ENCODE measurements around the gene ASIC1.
A peak's percentile ranks its signal among the peaks of the same experiment; 100 is the strongest.

Gene ASIC1

GRCh38 chr12:50061946-50062686, 4.7 kb downstream of the ASIC1 start:
- Histone ChIP-seq H3K36me3 (ENCODE audit: control insufficient read depth, insufficient read depth, low read length) (no peaks in the 10 kb centered on the region), H3K4me1 (ENCODE audit: control insufficient read depth, insufficient read depth, low read length, poor library complexity, severe bottlenecking) (peaks cover 22% of the 10 kb centered on the region), H3K4me3 (ENCODE audit: extremely low read depth, insufficient read depth, low read length, poor library complexity, severe bottlenecking) (no peak overlapping the region), H3K27ac (ENCODE audit: low read depth, low read length, severe bottlenecking) (no peak overlapping the region), H3K9me3 (ENCODE audit: control insufficient read depth, low read length) (no peaks in the 10 kb centered on the region)
- WGBS, 2 experiments (ENCODE audit: insufficient coverage in 2 of 2) = 78 to 90% methylated on average over 3 to 6 of the region's 6 CpGs

GRCh38 chr12:50062728-50063460, 5.5 kb downstream of the ASIC1 start:
- H3K4me1 ChIP-seq (ENCODE audit: control insufficient read depth, insufficient read depth, low read length, poor library complexity, severe bottlenecking) = peaks cover 23% of the 10 kb centered on the region
- H3K9me3 ChIP-seq (ENCODE audit: control insufficient read depth, low read length) = no peaks in the 10 kb centered on the region
- H3K4me3 ChIP-seq (ENCODE audit: extremely low read depth, insufficient read depth, low read length, poor library complexity, severe bottlenecking) = no peak overlapping the region
- no peak overlapping the region for H3K27ac ChIP-seq (ENCODE audit: low read depth, low read length, severe bottlenecking)
- no peaks in the 10 kb centered on the region for H3K36me3 ChIP-seq (ENCODE audit: control insufficient read depth, insufficient read depth, low read length)
- WGBS, 2 experiments (ENCODE audit: insufficient coverage in 2 of 2) = 90 to 100% methylated on average over 1 to 2 of the region's 5 CpGs

- no CpG with 5 or more reads among the region's 3 CpGs for WGBS, 2 experiments (ENCODE audit: insufficient coverage in 2 of 2)
- no peaks in the 10 kb centered on the region for H3K9me3 ChIP-seq (ENCODE audit: control insufficient read depth, low read length)
- H3K36me3 ChIP-seq (ENCODE audit: control insufficient read depth, insufficient read depth, low read length) = no peaks in the 10 kb centered on the region
- peaks cover 14% of the 10 kb centered on the region for H3K4me1 ChIP-seq (ENCODE audit: control insufficient read depth, insufficient read depth, low read length, poor library complexity, severe bottlenecking)
- peak overlapping the region; percentile 23 for H3K27ac ChIP-seq (ENCODE audit: low read depth, low read length, severe bottlenecking)
- no peak overlapping the region for H3K4me3 ChIP-seq (ENCODE audit: extremely low read depth, insufficient read depth, low read length, poor library complexity, severe bottlenecking)
These were observed 8.4 kb downstream of the ASIC1 start for GRCh38 chr12:50065726-50066310.

- WGBS, 2 experiments (ENCODE audit: insufficient coverage in 2 of 2) = 57 to 64% methylated on average over 4 to 5 of the region's 5 CpGs
- Histone ChIP-seq H3K27ac (ENCODE audit: low read depth, low read length, severe bottlenecking) (peak overlapping the region; percentile 23), H3K4me1 (ENCODE audit: control insufficient read depth, insufficient read depth, low read length, poor library complexity, severe bottlenecking) (peaks cover 14% of the 10 kb centered on the region), H3K9me3 (ENCODE audit: control insufficient read depth, low read length) (no peaks in the 10 kb centered on the region), H3K4me3 (ENCODE audit: extremely low read depth, insufficient read depth, low read length, poor library complexity, severe bottlenecking) (no peak overlapping the region), H3K36me3 (ENCODE audit: control insufficient read depth, insufficient read depth, low read length) (no peaks in the 10 kb centered on the region)
These were observed 9.0 kb downstream of the ASIC1 start for GRCh38 chr12:50066402-50066801.

- Histone ChIP-seq H3K4me1 (ENCODE audit: control insufficient read depth, insufficient read depth, low read length, poor library complexity, severe bottlenecking) (peaks cover 23% of the 10 kb centered on the region), H3K27ac (ENCODE audit: low read depth, low read length, severe bottlenecking) (no peak overlapping the region), H3K36me3 (ENCODE audit: control insufficient read depth, insufficient read depth, low read length) (no peaks in the 10 kb centered on the region), H3K9me3 (ENCODE audit: control insufficient read depth, low read length) (no peaks in the 10 kb centered on the region), H3K4me3 (ENCODE audit: extremely low read depth, insufficient read depth, low read length, poor library complexity, severe bottlenecking) (no peak overlapping the region)
- no CpG with 5 or more reads among the region's 5 CpGs for WGBS, 2 experiments (ENCODE audit: insufficient coverage in 2 of 2)
These were observed 11.7 kb downstream of the ASIC1 start for GRCh38 chr12:50069069-50069468.

DNA sequence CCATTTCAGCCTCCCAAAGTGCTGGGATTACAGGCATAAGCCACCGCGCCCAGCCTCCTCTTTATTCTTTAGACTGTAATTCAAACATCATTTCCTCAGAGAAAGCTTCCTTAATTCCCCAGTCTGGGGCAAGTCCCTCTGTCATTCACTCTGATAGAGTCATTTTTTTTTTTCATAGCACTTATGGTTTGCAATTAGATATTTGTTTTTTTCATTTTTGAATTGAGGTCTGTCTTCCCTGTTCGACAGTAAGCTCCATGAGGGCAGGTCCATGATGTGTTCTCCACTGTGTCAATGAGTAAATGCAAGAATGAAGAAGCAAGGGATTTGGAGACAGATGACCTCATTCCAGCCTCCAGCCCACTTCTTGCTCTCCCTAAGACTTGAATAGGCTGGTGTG, 12.1 kb downstream of the ASIC1 start:
- H3K27ac ChIP-seq (ENCODE audit: low read depth, low read length, severe bottlenecking) = no peak overlapping the region
- no peaks in the 10 kb centered on the region for H3K36me3 ChIP-seq (ENCODE audit: control insufficient read depth, insufficient read depth, low read length)
- H3K4me3 ChIP-seq (ENCODE audit: extremely low read depth, insufficient read depth, low read length, poor library complexity, severe bottlenecking) = no peak overlapping the region
- peaks cover 23% of the 10 kb centered on the region for H3K4me1 ChIP-seq (ENCODE audit: control insufficient read depth, insufficient read depth, low read length, poor library complexity, severe bottlenecking)
- 83 to 92% methylated on average over 2 to 3 of the region's 3 CpGs for WGBS, 2 experiments (ENCODE audit: insufficient coverage in 2 of 2)
- H3K9me3 ChIP-seq (ENCODE audit: control insufficient read depth, low read length) = no peaks in the 10 kb centered on the region

- 55 to 86% methylated on average over 4 to 8 of the region's 9 CpGs for WGBS, 2 experiments (ENCODE audit: insufficient coverage in 2 of 2)
- Histone ChIP-seq H3K4me3 (ENCODE audit: extremely low read depth, insufficient read depth, low read length, poor library complexity, severe bottlenecking) (no peak overlapping the region), H3K27ac (ENCODE audit: low read depth, low read length, severe bottlenecking) (no peak overlapping the region), H3K9me3 (ENCODE audit: control insufficient read depth, low read length) (no peaks in the 10 kb centered on the region), H3K4me1 (ENCODE audit: control insufficient read depth, insufficient read depth, low read length, poor library complexity, severe bottlenecking) (peaks cover 31% of the 10 kb centered on the region), H3K36me3 (ENCODE audit: control insufficient read depth, insufficient read depth, low read length) (no peaks in the 10 kb centered on the region)
These were observed 13.1 kb downstream of the ASIC1 start for GRCh38 chr12:50070314-50071060.

DNA sequence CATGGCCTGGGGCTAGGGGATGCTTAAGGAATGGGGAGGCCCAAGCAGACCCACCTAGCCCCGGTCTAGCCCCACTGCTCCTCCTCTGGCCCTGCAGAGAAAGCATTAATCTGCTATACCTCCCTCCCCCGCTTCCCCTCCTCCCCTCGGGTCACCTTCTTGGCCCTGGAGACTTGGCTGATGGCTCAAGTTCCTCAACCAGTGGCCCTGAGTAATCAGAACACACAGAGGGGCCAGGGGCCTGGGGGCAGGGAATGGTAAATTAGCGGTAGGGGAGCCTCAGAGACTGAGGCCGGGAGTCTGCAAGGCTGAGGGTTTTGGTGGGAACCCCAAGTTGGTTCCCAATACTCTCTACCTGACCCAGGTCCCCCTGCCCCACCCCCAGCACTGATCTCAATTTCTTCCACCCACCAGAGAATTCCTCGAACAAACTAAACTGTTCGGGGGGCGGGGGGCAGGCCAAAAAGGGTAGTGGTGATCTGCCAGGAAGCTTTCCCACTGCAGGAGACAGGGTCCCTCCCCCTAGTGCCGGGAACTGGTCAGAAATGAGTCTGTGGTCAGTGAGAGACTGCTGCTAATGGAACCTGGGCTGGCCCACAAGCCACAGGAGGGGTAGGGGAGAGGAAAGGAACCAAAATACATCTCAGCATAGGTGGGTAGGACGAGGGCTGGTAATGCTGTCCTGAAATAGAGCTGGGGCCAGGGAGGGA, 15.0 kb downstream of the ASIC1 start:
- Histone ChIP-seq H3K36me3 (ENCODE audit: control insufficient read depth, insufficient read depth, low read length) (no peaks in the 10 kb centered on the region), H3K4me3 (ENCODE audit: extremely low read depth, insufficient read depth, low read length, poor library complexity, severe bottlenecking) (no peak overlapping the region), H3K9me3 (ENCODE audit: control insufficient read depth, low read length) (no peaks in the 10 kb centered on the region), H3K27ac (ENCODE audit: low read depth, low read length, severe bottlenecking) (no peak overlapping the region), H3K4me1 (ENCODE audit: control insufficient read depth, insufficient read depth, low read length, poor library complexity, severe bottlenecking) (peaks cover 18% of the 10 kb centered on the region)
- 51 to 58% methylated on average over 2 to 5 of the region's 10 CpGs for WGBS, 2 experiments (ENCODE audit: insufficient coverage in 2 of 2)

DNA sequence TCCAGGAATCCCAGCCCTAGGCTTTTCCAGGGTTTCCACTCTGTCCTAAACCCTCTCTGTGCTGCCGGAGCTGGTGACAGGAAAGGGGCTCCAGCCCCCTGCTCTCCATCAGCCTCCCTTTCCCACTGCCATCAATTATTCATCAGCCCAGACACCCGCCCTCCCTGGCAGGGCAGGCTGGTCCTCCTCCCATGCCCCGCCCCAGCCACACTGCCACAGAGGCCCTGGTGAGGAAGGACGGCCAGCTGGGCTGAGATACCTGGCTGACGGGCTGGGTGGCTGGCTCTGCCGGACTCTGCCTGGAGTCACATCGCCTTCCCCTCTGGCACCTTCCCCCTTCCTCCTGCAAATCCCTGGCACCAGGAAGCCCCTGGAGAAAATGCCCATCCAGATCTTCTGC, 15.8 kb downstream of the ASIC1 start:
- Histone ChIP-seq H3K36me3 (ENCODE audit: control insufficient read depth, insufficient read depth, low read length) (no peaks in the 10 kb centered on the region), H3K27ac (ENCODE audit: low read depth, low read length, severe bottlenecking) (no peak overlapping the region), H3K4me3 (ENCODE audit: extremely low read depth, insufficient read depth, low read length, poor library complexity, severe bottlenecking) (no peak overlapping the region), H3K4me1 (ENCODE audit: control insufficient read depth, insufficient read depth, low read length, poor library complexity, severe bottlenecking) (peaks cover 18% of the 10 kb centered on the region), H3K9me3 (ENCODE audit: control insufficient read depth, low read length) (no peaks in the 10 kb centered on the region)
- WGBS, 2 experiments (ENCODE audit: insufficient coverage in 2 of 2) = 72 to 89% methylated on average over 5 to 6 of the region's 7 CpGs

DNA sequence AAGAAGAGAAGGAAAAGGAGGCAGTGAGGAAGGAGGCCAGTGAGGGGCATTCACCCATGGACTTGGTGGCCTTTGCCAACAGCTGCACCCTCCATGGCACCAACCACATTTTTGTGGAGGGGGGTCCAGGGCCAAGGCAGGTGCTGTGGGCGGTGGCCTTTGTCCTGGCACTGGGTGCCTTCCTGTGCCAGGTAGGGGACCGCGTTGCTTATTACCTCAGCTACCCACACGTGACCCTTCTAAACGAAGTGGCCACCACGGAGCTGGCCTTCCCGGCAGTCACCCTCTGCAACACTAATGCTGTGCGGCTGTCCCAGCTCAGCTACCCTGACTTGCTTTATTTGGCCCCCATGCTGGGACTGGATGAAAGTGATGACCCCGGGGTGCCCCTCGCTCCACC, 16.3 kb downstream of the ASIC1 start:
- Histone ChIP-seq H3K27ac (ENCODE audit: low read depth, low read length, severe bottlenecking) (no peak overlapping the region), H3K36me3 (ENCODE audit: control insufficient read depth, insufficient read depth, low read length) (no peaks in the 10 kb centered on the region), H3K9me3 (ENCODE audit: control insufficient read depth, low read length) (no peaks in the 10 kb centered on the region), H3K4me3 (ENCODE audit: extremely low read depth, insufficient read depth, low read length, poor library complexity, severe bottlenecking) (no peak overlapping the region), H3K4me1 (ENCODE audit: control insufficient read depth, insufficient read depth, low read length, poor library complexity, severe bottlenecking) (peaks cover 18% of the 10 kb centered on the region)
- 80 to 86% methylated on average over 9 of the region's 10 CpGs for WGBS, 2 experiments (ENCODE audit: insufficient coverage in 2 of 2)

All from mesodermal cell (in vitro differentiated cells).